Panc1 (cell line): ENCODE data around the gene ELFN2.

Experiments used
- CTCF ChIP-seq: fragments of 450-650 bp; IDR thresholded peaks from 2 replicates; pipeline ENCODE4 v1.5.1; 2017; ENCODE audit warnings: mild to moderate bottlenecking
- REST ChIP-seq, 2 experiments: IDR thresholded peaks; 2 replicates each; pipeline ENCODE4 v1.6.1; 2011 to 2012; ENCODE audit warnings: low read depth in 2 of 2, control low read depth in 1 of 2, low read length in 1 of 2, mild to moderate bottlenecking in 1 of 2, moderate library complexity in 1 of 2; ENCODE audit not compliant: insufficient read depth in 1 of 2

GRCh38 chr22:37342065-37342464 is 85.2 kb downstream of the ELFN2 start:
- TF ChIP-seq REST (IDR thresholded peaks at IDR 0.05; ENCODE audit: insufficient read depth in 1 of 2, low read depth in 2 of 2, low read length in 1 of 2) (no peak), CTCF (no peak)
